Measurements from ENCODE around the gene DNAAF3. TPM values are rescaled to one million over a fixed set of nuclear protein-coding genes. Genes with fewer than 3 reads are reported as not detected.

The DNAAF3 gene
- total RNA-seq: 14.9 and 18.4 TPM in 2 replicates
- long read RNA-seq, partial matches to known transcripts: 1 of 6 reads
- long read RNA-seq, other reads (novel, unspliced or antisense): 2 of 6 reads

DNA sequence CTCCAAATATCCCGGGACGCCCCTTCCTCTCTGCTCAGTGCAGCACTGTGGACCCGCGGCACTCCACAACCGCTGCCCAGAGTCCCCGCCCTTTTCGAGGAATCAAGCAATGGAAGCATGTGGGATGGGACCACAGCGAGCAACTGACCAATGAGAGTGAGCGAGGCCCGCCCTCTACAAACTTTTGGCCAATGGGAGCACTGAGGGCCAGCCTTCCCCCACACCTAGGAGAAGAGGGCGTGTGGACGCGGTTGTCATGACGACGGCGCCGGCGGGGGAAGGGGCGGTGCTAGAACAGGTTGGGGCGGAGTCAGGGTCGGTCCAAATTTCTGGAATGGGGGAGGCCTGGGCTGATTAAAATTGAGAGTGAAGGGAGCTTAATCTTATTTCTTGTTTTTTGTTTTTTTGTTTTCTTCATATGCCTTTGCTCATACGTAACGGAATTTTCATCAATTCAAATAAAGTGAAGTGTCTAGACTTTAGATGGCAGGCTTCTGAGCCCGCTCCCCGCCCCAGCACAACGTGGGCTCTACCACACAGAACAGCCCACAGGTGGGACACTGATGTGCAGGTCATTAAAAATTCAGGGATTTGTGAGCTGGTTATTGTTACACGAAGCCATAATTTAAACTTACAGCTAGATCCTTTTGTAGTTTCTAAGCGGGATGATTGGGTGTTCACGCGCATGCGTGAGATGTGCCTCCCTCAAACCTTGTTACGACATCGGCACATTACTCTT is at the start of gene DNAAF3:
Gene DNAAF3 (minus strand): TSS at position 84 of the 739 bp plus-strand sequence. CDS start 200 bp downstream, outside the sequence.
- no peaks in the 10 kb centered on the region for H3K36me3 Mint-ChIP-seq (ENCODE audit: insufficient read depth)
- TF ChIP-seq, protein P1, sequence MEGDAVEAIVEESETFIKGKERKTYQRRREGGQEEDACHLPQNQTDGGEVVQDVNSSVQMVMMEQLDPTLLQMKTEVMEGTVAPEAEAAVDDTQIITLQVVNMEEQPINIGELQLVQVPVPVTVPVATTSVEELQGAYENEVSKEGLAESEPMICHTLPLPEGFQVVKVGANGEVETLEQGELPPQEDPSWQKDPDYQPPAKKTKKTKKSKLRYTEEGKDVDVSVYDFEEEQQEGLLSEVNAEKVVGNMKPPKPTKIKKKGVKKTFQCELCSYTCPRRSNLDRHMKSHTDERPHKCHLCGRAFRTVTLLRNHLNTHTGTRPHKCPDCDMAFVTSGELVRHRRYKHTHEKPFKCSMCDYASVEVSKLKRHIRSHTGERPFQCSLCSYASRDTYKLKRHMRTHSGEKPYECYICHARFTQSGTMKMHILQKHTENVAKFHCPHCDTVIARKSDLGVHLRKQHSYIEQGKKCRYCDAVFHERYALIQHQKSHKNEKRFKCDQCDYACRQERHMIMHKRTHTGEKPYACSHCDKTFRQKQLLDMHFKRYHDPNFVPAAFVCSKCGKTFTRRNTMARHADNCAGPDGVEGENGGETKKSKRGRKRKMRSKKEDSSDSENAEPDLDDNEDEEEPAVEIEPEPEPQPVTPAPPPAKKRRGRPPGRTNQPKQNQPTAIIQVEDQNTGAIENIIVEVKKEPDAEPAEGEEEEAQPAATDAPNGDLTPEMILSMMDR (IDR thresholded peaks at IDR 0.05; ENCODE audit: unreplicated experiment): no peak
- H3K4me3 Mint-ChIP-seq (ENCODE audit: low read depth): peak within 1 kb of the TSS; percentile 96
- peak; percentile 94 for DNase-seq (ENCODE audit: low spot score, unreplicated experiment)
- peaks cover 35% of the 10 kb centered on the region for H3K27me3 Mint-ChIP-seq
- H3K27ac Mint-ChIP-seq: peak within 1 kb of the TSS; percentile 99
- H3K4me1 Mint-ChIP-seq (ENCODE audit: low read depth): peaks cover 3% of the 10 kb centered on the region
- no peaks in the 10 kb centered on the region for H3K9me3 Mint-ChIP-seq (ENCODE audit: low read depth)

DNA sequence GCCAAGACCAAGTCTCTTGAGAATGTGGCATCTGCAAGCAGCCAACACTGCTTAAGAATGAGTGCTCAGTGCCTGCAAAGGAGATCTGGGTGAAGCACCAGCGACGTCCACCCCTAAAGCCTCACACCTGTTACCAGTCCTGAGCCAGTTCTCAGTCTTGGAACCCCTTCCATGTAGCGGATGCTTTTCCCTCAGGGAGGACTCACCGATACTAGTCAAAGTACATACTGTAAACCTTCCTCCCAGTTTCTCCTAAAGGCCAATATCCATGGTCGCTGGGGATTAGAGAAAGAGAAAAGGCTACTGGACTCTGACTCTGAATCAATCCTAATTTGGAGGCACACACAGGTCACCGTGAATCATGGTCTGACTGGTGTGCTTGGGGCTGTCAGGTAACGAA is 47.1 kb upstream of the DNAAF3 start:
- Mint-ChIP-seq H3K4me1 (ENCODE audit: low read depth) (peaks cover 10% of the 10 kb centered on the region), H3K9me3 (ENCODE audit: low read depth) (peaks cover 12% of the 10 kb centered on the region), H3K36me3 (ENCODE audit: insufficient read depth) (no peaks in the 10 kb centered on the region), H3K4me3 (ENCODE audit: low read depth) (no peak overlapping the region), H3K27me3 (peaks cover 23% of the 10 kb centered on the region), H3K27ac (no peak overlapping the region)
- no peak for DNase-seq (ENCODE audit: low spot score, unreplicated experiment)
- TF ChIP-seq, protein P1 (IDR thresholded peaks at IDR 0.05; ENCODE audit: unreplicated experiment): no peak

DNA sequence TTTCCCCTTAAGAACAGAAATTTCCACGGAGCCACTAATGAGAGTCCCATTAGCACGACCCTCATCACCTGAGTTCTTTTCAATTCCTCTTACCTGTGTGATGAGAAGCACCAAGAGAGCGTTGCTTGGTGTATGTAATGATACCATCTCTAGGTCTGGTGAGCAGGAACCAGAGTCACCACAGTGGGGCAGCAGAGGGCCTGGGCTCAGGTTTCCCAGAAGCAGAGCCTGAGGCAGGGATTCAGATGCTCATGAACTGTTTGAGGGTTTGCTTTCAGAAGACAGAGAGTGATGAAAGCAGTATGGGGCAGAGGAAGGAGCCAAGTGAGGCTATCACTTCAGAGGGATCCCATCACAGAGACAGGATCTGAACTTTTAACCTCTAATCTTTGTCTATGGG is 46.0 kb upstream of the DNAAF3 start:
- Mint-ChIP-seq H3K27ac (no peak overlapping the region), H3K36me3 (ENCODE audit: insufficient read depth) (no peaks in the 10 kb centered on the region)

DNA sequence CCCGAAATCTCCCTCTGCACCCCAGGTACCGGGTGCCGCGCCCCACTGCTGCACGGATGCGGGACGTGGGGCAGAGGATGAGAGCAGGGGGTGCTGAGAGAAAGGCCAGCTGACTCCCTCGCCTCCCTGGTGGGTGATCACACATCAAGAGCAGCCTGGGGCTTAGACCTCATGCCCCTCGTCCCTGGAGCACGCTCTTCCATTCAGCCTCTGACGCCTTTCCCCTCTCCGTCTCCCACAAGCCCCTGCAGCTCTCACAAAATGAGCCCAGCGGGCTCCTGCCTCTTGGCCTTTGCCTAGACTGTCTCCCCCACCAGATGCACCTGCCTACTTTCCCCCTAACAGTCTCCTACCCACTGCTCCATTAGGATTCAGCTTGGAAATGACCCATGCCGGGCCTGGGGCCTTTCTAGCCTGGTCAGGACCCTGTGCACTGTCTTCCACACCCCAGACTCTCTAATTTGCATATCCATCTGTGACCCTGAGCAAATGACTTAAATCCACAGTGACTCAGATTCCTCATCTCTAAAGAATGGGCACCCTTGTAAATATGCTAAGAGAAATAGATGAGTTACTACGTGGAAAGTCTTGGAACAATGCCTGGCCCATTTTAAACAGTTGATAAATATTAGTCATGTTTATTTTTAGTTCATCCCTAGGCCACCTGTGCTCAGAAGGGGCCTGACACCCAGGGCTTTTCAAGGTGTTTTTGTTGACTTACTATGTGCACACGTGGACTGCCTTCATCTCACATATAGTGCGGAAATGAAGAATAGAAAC is 43.5 kb upstream of the DNAAF3 start:
- peaks cover 18% of the 10 kb centered on the region for H3K27me3 Mint-ChIP-seq
- no peaks in the 10 kb centered on the region for H3K36me3 Mint-ChIP-seq (ENCODE audit: insufficient read depth)
- peaks cover 4% of the 10 kb centered on the region for H3K9me3 Mint-ChIP-seq (ENCODE audit: low read depth)
- H3K27ac Mint-ChIP-seq: peak overlapping the region; percentile 42
- peaks cover 7% of the 10 kb centered on the region for H3K4me1 Mint-ChIP-seq (ENCODE audit: low read depth)
- H3K4me3 Mint-ChIP-seq (ENCODE audit: low read depth): no peak overlapping the region
- TF ChIP-seq, protein P1 (IDR thresholded peaks at IDR 0.05; ENCODE audit: unreplicated experiment): no peak
- no peak for DNase-seq (ENCODE audit: low spot score, unreplicated experiment)

More for the DNA sequence above, 46.0 kb upstream of the DNAAF3 start:
- Mint-ChIP-seq H3K4me3 (ENCODE audit: low read depth) (no peak overlapping the region), H3K27me3 (peaks cover 23% of the 10 kb centered on the region), H3K9me3 (ENCODE audit: low read depth) (peaks cover 12% of the 10 kb centered on the region), H3K4me1 (ENCODE audit: low read depth) (peaks cover 10% of the 10 kb centered on the region)
- TF ChIP-seq, protein P1 (IDR thresholded peaks at IDR 0.05; ENCODE audit: unreplicated experiment): peak; percentile 32
- no peak for DNase-seq (ENCODE audit: low spot score, unreplicated experiment)
